ENCODE results near the gene ATF7IP2.
"Not testable (repeated sequence)": the region's sequence is repeated elsewhere in the genome, so short reads cannot be mapped to it uniquely, and the experiment has no call there.

ATF7IP2 gene

DNA sequence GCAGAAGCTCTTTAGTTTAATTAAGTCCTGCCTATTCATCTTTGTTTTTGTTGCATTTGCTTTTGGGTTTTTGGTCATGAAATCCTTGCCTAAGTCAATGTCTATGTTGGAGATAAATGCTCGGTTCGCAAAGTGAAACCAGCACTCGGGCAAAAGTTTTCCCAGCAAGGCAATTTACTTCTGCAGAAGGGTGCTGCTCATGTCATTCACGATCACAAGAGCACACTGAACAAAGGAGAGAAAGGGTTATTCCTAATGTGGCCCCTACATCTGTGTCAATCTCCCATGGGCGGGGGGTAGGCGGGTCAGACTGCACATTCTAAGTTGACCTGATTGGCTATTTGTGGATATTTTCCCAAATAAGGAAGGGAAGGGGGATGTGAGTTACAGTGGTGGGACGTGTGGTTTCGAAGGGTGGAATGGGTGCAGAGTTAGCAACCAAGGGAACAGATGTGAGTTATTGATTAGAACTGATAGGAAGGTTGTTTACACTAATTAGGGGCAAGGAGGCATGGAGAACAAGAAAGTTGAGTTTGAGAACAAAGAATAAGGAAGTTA, 23.0 kb downstream of the ATF7IP2 start:
- Histone ChIP-seq H3K27me3 (ENCODE audit: control insufficient read depth, insufficient read depth, low read length, poor library complexity, severe bottlenecking) (no peaks in the 10 kb centered on the region), H3K9me3 (ENCODE audit: control insufficient read depth, low read length) (peaks cover 3% of the 10 kb centered on the region), H3K27ac (ENCODE audit: insufficient read depth, low read depth, low read length, poor library complexity, severe bottlenecking) (no peak overlapping the region), H3K36me3 (ENCODE audit: control insufficient read depth, insufficient read depth, low read length) (no peaks in the 10 kb centered on the region), H3K4me1 (ENCODE audit: control insufficient read depth, insufficient read depth, low read length) (no peaks in the 10 kb centered on the region), H3K4me3 (ENCODE audit: insufficient read depth, low read depth, low read length) (no peak overlapping the region)
- WGBS, 2 experiments = 83% methylated on average over 8 of the region's 8 CpGs

GRCh38 chr16:10409713-10410112, 23.9 kb downstream of the ATF7IP2 start:
- H3K4me1 ChIP-seq (ENCODE audit: control insufficient read depth, insufficient read depth, low read length); H3K4me3 ChIP-seq (ENCODE audit: insufficient read depth, low read depth, low read length); H3K36me3 ChIP-seq (ENCODE audit: control insufficient read depth, insufficient read depth, low read length); H3K9me3 ChIP-seq (ENCODE audit: control insufficient read depth, low read length); H3K27me3 ChIP-seq (ENCODE audit: control insufficient read depth, insufficient read depth, low read length, poor library complexity, severe bottlenecking); H3K27ac ChIP-seq (ENCODE audit: insufficient read depth, low read depth, low read length, poor library complexity, severe bottlenecking): not testable (repeated sequence)

DNA sequence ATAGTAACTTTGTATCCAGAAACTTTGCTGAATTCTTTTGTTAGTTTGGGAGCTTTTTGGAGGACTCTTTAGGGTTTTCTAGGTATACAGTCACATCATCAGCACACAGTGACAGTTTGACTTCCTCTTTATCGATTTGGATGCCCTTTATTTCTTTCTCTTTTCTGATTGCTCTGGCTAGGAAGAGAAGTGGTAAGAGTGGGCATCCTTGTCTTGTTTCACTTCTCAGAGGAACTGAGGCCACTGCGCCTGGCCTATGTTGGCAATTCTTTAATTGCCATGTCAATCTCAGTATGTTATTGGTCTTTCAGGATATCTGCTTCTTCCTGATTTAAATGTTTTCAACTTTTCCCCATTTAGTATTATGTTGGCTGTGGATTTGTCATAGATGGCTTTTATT, 24.6 kb downstream of the ATF7IP2 start:
- Histone ChIP-seq H3K27ac (ENCODE audit: insufficient read depth, low read depth, low read length, poor library complexity, severe bottlenecking) (no peak overlapping the region), H3K27me3 (ENCODE audit: control insufficient read depth, insufficient read depth, low read length, poor library complexity, severe bottlenecking) (no peaks in the 10 kb centered on the region), H3K4me3 (ENCODE audit: insufficient read depth, low read depth, low read length) (no peak overlapping the region), H3K4me1 (ENCODE audit: control insufficient read depth, insufficient read depth, low read length) (no peaks in the 10 kb centered on the region), H3K36me3 (ENCODE audit: control insufficient read depth, insufficient read depth, low read length) (no peaks in the 10 kb centered on the region), H3K9me3 (ENCODE audit: control insufficient read depth, low read length) (peaks cover 3% of the 10 kb centered on the region)
- 98 to 100% methylated on average over 2 of the region's 2 CpGs for WGBS, 2 experiments

GRCh38 chr16:10412935-10413601, 27.2 kb downstream of the ATF7IP2 start:
- Histone ChIP-seq H3K4me3 (ENCODE audit: insufficient read depth, low read depth, low read length) (no peak overlapping the region), H3K9me3 (ENCODE audit: control insufficient read depth, low read length) (peaks cover 4% of the 10 kb centered on the region), H3K27ac (ENCODE audit: insufficient read depth, low read depth, low read length, poor library complexity, severe bottlenecking) (no peak overlapping the region), H3K4me1 (ENCODE audit: control insufficient read depth, insufficient read depth, low read length) (no peaks in the 10 kb centered on the region), H3K36me3 (ENCODE audit: control insufficient read depth, insufficient read depth, low read length) (no peaks in the 10 kb centered on the region), H3K27me3 (ENCODE audit: control insufficient read depth, insufficient read depth, low read length, poor library complexity, severe bottlenecking) (no peaks in the 10 kb centered on the region)
- 96 to 99% methylated on average over 5 of the region's 5 CpGs for whole genome bisulfite sequencing, 2 experiments

DNA sequence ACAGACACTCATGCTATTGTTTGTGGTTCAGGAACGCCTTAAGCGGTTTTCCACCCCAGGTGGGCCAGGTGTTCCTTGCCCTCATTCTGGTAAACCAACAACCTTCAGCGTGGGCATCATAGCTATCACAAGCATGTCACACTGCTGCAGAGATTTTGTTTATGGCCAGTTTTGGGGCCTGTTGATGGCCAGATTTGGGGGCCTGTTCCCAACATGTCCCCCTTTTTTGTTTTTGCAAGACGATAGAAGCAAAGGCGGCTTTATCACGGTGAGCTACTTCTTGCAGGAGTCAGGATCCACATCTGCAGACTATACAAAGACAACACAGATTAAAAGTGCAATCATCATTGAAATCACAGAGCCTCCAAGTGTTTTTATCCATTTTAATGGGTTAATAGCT, 32.3 kb downstream of the ATF7IP2 start:
- H3K27ac ChIP-seq (ENCODE audit: insufficient read depth, low read depth, low read length, poor library complexity, severe bottlenecking); H3K4me3 ChIP-seq (ENCODE audit: insufficient read depth, low read depth, low read length); H3K36me3 ChIP-seq (ENCODE audit: control insufficient read depth, insufficient read depth, low read length); H3K9me3 ChIP-seq (ENCODE audit: control insufficient read depth, low read length); H3K27me3 ChIP-seq (ENCODE audit: control insufficient read depth, insufficient read depth, low read length, poor library complexity, severe bottlenecking); H3K4me1 ChIP-seq (ENCODE audit: control insufficient read depth, insufficient read depth, low read length): not testable (repeated sequence)
- WGBS, 2 experiments = 94 to 95% methylated on average over 6 of the region's 6 CpGs

DNA sequence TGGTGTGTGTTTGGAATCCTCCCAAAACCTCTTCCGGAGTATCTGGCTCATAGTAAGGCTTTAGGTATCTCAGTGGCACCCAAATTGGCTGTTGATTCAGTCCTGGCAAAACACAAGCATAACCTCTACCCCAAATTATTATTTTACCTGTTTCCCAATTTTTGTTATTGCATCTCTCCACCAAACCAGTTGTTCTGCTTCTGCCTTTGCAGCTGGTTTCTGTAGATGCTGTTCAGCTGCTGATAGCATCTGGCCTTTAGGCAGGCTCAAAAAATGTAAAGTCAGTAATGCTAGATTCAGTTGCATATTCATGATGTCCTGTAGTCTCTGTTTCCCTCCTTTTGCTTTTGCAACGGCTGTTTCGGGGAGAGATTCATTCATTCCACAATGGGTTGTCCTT, 33.8 kb downstream of the ATF7IP2 start:
- Histone ChIP-seq H3K4me3 (ENCODE audit: insufficient read depth, low read depth, low read length) (no peak overlapping the region), H3K4me1 (ENCODE audit: control insufficient read depth, insufficient read depth, low read length) (no peaks in the 10 kb centered on the region), H3K27me3 (ENCODE audit: control insufficient read depth, insufficient read depth, low read length, poor library complexity, severe bottlenecking) (no peaks in the 10 kb centered on the region), H3K9me3 (ENCODE audit: control insufficient read depth, low read length) (peaks cover 3% of the 10 kb centered on the region), H3K27ac (ENCODE audit: insufficient read depth, low read depth, low read length, poor library complexity, severe bottlenecking) (no peak overlapping the region), H3K36me3 (ENCODE audit: control insufficient read depth, insufficient read depth, low read length) (no peaks in the 10 kb centered on the region)
- 86 to 95% methylated on average over 3 of the region's 3 CpGs for whole genome bisulfite sequencing, 2 experiments

- H3K9me3 ChIP-seq (ENCODE audit: control insufficient read depth, low read length) = peaks cover 3% of the 10 kb centered on the region
- no peak overlapping the region for H3K4me3 ChIP-seq (ENCODE audit: insufficient read depth, low read depth, low read length)
- no peak overlapping the region for H3K27ac ChIP-seq (ENCODE audit: insufficient read depth, low read depth, low read length, poor library complexity, severe bottlenecking)
- no peaks in the 10 kb centered on the region for H3K36me3 ChIP-seq (ENCODE audit: control insufficient read depth, insufficient read depth, low read length)
- 97 to 98% methylated on average over 3 of the region's 3 CpGs for WGBS, 2 experiments
- H3K27me3 ChIP-seq (ENCODE audit: control insufficient read depth, insufficient read depth, low read length, poor library complexity, severe bottlenecking) = no peaks in the 10 kb centered on the region
- no peaks in the 10 kb centered on the region for H3K4me1 ChIP-seq (ENCODE audit: control insufficient read depth, insufficient read depth, low read length)
Measured at GRCh38 chr16:10421596-10421995, 35.7 kb downstream of the ATF7IP2 start.

DNA sequence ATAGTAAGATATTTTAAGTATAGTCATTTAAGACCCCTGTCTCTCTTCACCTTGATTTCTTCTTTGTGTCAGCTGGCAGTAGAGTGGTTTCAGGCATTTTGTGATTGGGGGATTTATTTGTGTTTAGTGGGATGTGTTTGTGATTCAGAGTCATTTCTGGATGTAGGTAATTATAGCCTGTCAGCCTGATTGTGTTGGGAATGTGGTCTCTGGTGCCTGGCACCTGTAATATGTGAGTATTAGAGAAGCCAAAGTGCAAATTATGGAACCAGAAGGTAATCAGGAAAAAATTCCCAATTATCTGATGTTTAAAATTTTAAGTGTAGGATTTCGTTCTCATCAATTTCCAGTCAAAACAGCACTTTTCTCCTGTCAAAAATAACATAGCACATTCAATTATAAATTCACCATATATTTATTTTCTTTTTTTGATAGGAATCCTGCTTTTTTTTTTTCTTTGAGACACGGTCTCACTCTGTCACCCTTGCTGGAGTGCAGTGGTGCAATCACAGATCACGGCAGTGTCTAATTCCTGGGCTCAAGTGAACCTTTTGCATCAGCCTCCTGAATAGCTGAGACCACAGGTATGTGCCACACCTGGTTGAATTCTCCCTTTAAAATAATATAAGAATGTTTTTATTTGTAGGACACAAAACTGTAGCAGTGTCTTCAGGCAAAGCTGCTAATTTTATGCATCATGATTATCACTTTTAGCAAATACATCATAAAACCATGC, 42.7 kb downstream of the ATF7IP2 start:
- Histone ChIP-seq H3K36me3 (ENCODE audit: control insufficient read depth, insufficient read depth, low read length) (peaks cover 4% of the 10 kb centered on the region), H3K4me1 (ENCODE audit: control insufficient read depth, insufficient read depth, low read length) (no peaks in the 10 kb centered on the region), H3K4me3 (ENCODE audit: insufficient read depth, low read depth, low read length) (no peak overlapping the region), H3K27me3 (ENCODE audit: control insufficient read depth, insufficient read depth, low read length, poor library complexity, severe bottlenecking) (no peaks in the 10 kb centered on the region), H3K9me3 (ENCODE audit: control insufficient read depth, low read length) (no peaks in the 10 kb centered on the region), H3K27ac (ENCODE audit: insufficient read depth, low read depth, low read length, poor library complexity, severe bottlenecking) (no peak overlapping the region)
- 92 to 93% methylated on average over 2 to 3 of the region's 3 CpGs for WGBS, 2 experiments

DNA sequence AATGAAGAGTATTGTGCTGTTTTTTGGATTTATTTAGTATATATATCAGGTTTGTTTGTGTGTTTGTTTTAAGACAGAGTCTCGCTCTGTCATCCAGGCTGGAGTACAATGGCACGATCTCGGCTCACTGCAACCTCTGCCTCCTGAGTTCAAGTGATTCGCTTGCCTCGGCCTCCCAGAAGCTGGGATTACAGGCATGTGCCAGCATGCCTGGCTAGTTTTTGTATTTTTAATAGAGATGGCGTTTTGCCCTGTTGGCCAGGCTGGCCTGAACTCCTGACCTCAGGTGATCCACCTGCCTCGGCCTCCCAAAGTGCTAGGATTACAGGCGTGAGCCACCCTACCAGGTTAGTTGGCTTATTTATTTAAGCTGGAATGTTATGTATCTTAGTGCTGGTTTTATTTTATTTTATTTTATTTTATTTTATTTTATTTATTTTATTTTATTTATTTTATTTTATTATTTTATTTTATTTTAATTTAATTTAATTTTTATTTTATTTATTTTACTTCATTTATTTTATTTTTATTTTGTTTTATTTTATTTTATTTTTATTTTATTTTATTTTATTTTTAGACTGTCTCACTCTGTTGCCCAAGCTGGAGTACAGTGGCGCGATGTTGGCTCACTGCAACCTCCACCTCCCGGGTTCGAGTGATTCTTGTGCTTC, 43.6 kb downstream of the ATF7IP2 start:
- H3K27me3 ChIP-seq (ENCODE audit: control insufficient read depth, insufficient read depth, low read length, poor library complexity, severe bottlenecking); H3K36me3 ChIP-seq (ENCODE audit: control insufficient read depth, insufficient read depth, low read length); H3K4me3 ChIP-seq (ENCODE audit: insufficient read depth, low read depth, low read length); H3K9me3 ChIP-seq (ENCODE audit: control insufficient read depth, low read length); H3K27ac ChIP-seq (ENCODE audit: insufficient read depth, low read depth, low read length, poor library complexity, severe bottlenecking); H3K4me1 ChIP-seq (ENCODE audit: control insufficient read depth, insufficient read depth, low read length): not testable (repeated sequence)
- 92 to 93% methylated on average over 12 of the region's 12 CpGs for WGBS, 2 experiments

DNA sequence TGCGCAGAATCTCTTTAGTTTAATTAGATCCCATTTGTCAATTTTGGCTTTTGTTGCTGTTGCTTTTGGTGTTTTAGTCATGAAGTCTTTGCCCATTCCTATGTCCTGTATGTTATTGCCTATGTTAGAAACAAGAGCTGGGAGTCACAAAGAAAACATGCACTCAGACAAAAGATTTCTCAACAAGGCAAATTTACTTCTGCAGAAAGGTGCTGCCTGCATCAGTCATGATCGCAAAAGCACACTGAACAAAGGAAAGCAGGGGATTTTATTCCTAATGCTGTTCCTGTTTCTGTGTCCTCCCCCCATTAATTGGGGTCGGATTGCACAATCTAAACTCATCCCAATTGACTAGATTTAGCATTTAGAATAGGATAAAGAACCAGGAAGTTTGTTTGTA, 55.9 kb downstream of the ATF7IP2 start:
- 90 to 94% methylated on average over 2 to 3 of the region's 3 CpGs for WGBS, 2 experiments
- Histone ChIP-seq H3K27ac (ENCODE audit: insufficient read depth, low read depth, low read length, poor library complexity, severe bottlenecking) (no peak overlapping the region), H3K36me3 (ENCODE audit: control insufficient read depth, insufficient read depth, low read length) (peaks cover 46% of the 10 kb centered on the region), H3K9me3 (ENCODE audit: control insufficient read depth, low read length) (peaks cover 2% of the 10 kb centered on the region), H3K27me3 (ENCODE audit: control insufficient read depth, insufficient read depth, low read length, poor library complexity, severe bottlenecking) (no peaks in the 10 kb centered on the region), H3K4me1 (ENCODE audit: control insufficient read depth, insufficient read depth, low read length) (no peaks in the 10 kb centered on the region), H3K4me3 (ENCODE audit: insufficient read depth, low read depth, low read length) (no peak overlapping the region)

Data from ectodermal cell (in vitro differentiated cells).